Raji (cell line): ENCODE results near the gene ERI2.

Experiments used
- POLR2A ChIP-seq: IDR thresholded peaks from 2 replicates; pipeline ENCODE4 v1.6.1; 2011; ENCODE audit warnings: low read depth, low read length, control low read depth; ENCODE audit not compliant: insufficient read depth

Gene ERI2

GRCh38 chr16:20791923-20792612 is 14.2 kb downstream of the ERI2 start:
- TF ChIP-seq POLR2A = no peak

GRCh38 chr16:20789130-20789529 is 17.1 kb downstream of the ERI2 start:
- TF ChIP-seq POLR2A = no peak

GRCh38 chr16:20784204-20784603 is 22.1 kb downstream of the ERI2 start:
- no peak for TF ChIP-seq POLR2A

GRCh38 chr16:20782470-20782869 is 23.8 kb downstream of the ERI2 start:
- no peak for TF ChIP-seq POLR2A

GRCh38 chr16:20781697-20782096 is 24.6 kb downstream of the ERI2 start:
- TF ChIP-seq POLR2A = no peak

GRCh38 chr16:20774703-20775362 is 31.4 kb downstream of the ERI2 start:
- TF ChIP-seq POLR2A = no peak

GRCh38 chr16:20773679-20774078 is 32.6 kb downstream of the ERI2 start:
- no peak for TF ChIP-seq POLR2A

GRCh38 chr16:20768818-20769217 is 37.5 kb downstream of the ERI2 start:
- TF ChIP-seq POLR2A = no peak

GRCh38 chr16:20768121-20768520 is 38.2 kb downstream of the ERI2 start:
- no peak for TF ChIP-seq POLR2A

GRCh38 chr16:20767577-20767976 is 38.7 kb downstream of the ERI2 start:
- TF ChIP-seq POLR2A = no peak

GRCh38 chr16:20766294-20766693 is 40.0 kb downstream of the ERI2 start:
- TF ChIP-seq POLR2A = no peak

GRCh38 chr16:20765732-20766131 is 40.5 kb downstream of the ERI2 start:
- TF ChIP-seq POLR2A = no peak

GRCh38 chr16:20763461-20764232 is 42.6 kb downstream of the ERI2 start, which contains the start of gene ACSM3:
Gene ACSM3, plus strand, starts transcription at chr16:20764014. Its CDS starts 6,021 bp downstream, at chr16:20770035.
- peak; percentile 43; the same call in 1 of the 2 replicates for TF ChIP-seq POLR2A

GRCh38 chr16:20762404-20763123 is 43.7 kb downstream of the ERI2 start:
- TF ChIP-seq POLR2A = no peak

- TF ChIP-seq POLR2A = no peak
Measured at GRCh38 chr16:20761175-20761574, 45.1 kb downstream of the ERI2 start.
